ENCODE measurements around the gene GIPC1. TPM values are rescaled to one million over a fixed set of nuclear protein-coding genes. Genes with fewer than 3 reads are reported as not detected.

The GIPC1 gene
- total RNA-seq, 1 experiment from 2014 or later, result 160 TPM

DNA sequence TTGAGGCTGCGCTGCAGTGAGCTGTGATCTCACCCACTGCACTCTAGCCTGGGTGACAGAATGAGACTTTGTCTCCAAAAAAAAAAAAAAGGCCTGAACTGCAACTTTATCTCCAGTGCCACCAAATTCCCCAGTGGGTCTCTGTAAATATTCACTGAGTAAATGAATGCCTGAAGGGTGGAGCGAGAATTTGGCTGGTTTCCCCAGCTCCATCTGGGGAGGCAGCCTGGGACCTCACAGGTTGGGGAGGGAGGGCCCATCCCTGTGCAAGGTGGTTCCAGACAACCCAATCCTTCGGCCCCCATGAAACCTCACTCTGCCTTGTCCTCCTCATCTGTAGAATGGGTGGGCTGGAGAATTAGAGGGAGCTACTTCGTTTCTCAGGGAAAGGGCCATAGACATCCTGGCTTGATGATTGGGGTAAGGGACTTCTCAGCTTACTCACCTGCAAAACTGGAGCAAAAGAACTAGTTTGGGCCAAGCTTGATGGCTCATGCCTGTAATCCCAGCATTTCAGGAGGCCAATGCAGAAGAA is 67.0 kb downstream of the GIPC1 start:
- intact Hi-C loops (cut with micrococcal nuclease; ENCODE audit: unreplicated experiment), result no loop called here
- CTCF ChIA-PET, result no interaction called here

More for the DNA sequence above, 67.0 kb downstream of the GIPC1 start:
- DNase-seq (ENCODE audit: low read depth, low spot score), result no peak
- Histone ChIP-seq H3K27ac (ENCODE audit: low read length) (no peak overlapping the region), H3K36me3 (ENCODE audit: control insufficient read depth, insufficient read depth, low read length) (no peaks in the 10 kb centered on the region), H3K27me3 (ENCODE audit: control insufficient read depth, insufficient read depth, low read length) (no peaks in the 10 kb centered on the region), H3K9me3 (ENCODE audit: control insufficient read depth, insufficient read depth, low read depth, low read length) (no peaks in the 10 kb centered on the region), H3K4me3 (ENCODE audit: low read depth in 2 of 2, low read length in 2 of 2) (no peak overlapping the region), H3K4me1 (ENCODE audit: control insufficient read depth, insufficient read depth, low read length) (no peaks in the 10 kb centered on the region)
- POLR2A ChIA-PET, result interaction anchor here (0.7 kb wide), 1 partner anchor 79 kb away, joined by 4 read pairs; no protein-coding TSS in a partner anchor
- no peak for TF ChIP-seq SIN3A (IDR thresholded peaks at IDR 0.05; ENCODE audit: borderline replicate concordance, insufficient read depth, low read depth, low read length)
- TF ChIP-seq, protein P1, sequence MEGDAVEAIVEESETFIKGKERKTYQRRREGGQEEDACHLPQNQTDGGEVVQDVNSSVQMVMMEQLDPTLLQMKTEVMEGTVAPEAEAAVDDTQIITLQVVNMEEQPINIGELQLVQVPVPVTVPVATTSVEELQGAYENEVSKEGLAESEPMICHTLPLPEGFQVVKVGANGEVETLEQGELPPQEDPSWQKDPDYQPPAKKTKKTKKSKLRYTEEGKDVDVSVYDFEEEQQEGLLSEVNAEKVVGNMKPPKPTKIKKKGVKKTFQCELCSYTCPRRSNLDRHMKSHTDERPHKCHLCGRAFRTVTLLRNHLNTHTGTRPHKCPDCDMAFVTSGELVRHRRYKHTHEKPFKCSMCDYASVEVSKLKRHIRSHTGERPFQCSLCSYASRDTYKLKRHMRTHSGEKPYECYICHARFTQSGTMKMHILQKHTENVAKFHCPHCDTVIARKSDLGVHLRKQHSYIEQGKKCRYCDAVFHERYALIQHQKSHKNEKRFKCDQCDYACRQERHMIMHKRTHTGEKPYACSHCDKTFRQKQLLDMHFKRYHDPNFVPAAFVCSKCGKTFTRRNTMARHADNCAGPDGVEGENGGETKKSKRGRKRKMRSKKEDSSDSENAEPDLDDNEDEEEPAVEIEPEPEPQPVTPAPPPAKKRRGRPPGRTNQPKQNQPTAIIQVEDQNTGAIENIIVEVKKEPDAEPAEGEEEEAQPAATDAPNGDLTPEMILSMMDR (IDR thresholded peaks at IDR 0.05), result no peak
- TF ChIP-seq, protein P2, sequence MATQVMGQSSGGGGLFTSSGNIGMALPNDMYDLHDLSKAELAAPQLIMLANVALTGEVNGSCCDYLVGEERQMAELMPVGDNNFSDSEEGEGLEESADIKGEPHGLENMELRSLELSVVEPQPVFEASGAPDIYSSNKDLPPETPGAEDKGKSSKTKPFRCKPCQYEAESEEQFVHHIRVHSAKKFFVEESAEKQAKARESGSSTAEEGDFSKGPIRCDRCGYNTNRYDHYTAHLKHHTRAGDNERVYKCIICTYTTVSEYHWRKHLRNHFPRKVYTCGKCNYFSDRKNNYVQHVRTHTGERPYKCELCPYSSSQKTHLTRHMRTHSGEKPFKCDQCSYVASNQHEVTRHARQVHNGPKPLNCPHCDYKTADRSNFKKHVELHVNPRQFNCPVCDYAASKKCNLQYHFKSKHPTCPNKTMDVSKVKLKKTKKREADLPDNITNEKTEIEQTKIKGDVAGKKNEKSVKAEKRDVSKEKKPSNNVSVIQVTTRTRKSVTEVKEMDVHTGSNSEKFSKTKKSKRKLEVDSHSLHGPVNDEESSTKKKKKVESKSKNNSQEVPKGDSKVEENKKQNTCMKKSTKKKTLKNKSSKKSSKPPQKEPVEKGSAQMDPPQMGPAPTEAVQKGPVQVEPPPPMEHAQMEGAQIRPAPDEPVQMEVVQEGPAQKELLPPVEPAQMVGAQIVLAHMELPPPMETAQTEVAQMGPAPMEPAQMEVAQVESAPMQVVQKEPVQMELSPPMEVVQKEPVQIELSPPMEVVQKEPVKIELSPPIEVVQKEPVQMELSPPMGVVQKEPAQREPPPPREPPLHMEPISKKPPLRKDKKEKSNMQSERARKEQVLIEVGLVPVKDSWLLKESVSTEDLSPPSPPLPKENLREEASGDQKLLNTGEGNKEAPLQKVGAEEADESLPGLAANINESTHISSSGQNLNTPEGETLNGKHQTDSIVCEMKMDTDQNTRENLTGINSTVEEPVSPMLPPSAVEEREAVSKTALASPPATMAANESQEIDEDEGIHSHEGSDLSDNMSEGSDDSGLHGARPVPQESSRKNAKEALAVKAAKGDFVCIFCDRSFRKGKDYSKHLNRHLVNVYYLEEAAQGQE (IDR thresholded peaks at IDR 0.05; ENCODE audit: insufficient read depth in 1 of 2, low read depth in 2 of 2, low read length in 1 of 2), result no peak
- no peak for TF ChIP-seq TCF7L2 (IDR thresholded peaks at IDR 0.05; ENCODE audit: low read depth, low read length)
- TF ChIP-seq POLR2AphosphoS5 (IDR thresholded peaks at IDR 0.05; ENCODE audit: low read depth, low read length), result no peak
- no TSS peak for BruUV-seq (replicated peaks)
- in situ Hi-C loops (cut with HindIII; ENCODE audit: low pct_unique_long_range_greater_than_20kb, low sequenced_read_pairs), result no loop called here
- no peak for ATAC-seq

Small RNA genes within 50 kb of the gene (microRNA-seq; reads per million reads assigned to microRNA genes)
- not detected for gene MIR639 (ENCODE audit: unreplicated experiment)

Other genes starting within 250 kb of the GIPC1 start
- gene ADGRE5, start 114.7 kb downstream of the GIPC1 start, total RNA-seq (2021; ENCODE audit: unreplicated experiment), result 109 TPM
- 117 TPM for gene DDX39A, start 76.8 kb downstream of the GIPC1 start, total RNA-seq (2021; ENCODE audit: unreplicated experiment)
- 205 TPM for gene PKN1, start 62.8 kb downstream of the GIPC1 start, total RNA-seq (2021; ENCODE audit: unreplicated experiment)
- gene PTGER1, start 20.8 kb downstream of the GIPC1 start, total RNA-seq (2021; ENCODE audit: unreplicated experiment), result 2.2 TPM
- gene DNAJB1, start 22.3 kb upstream of the GIPC1 start, total RNA-seq (2021; ENCODE audit: unreplicated experiment), result 149 TPM
- gene TECR, start 33.5 kb upstream of the GIPC1 start, total RNA-seq (2021; ENCODE audit: unreplicated experiment), result 233 TPM
- gene NDUFB7, start 75.9 kb upstream of the GIPC1 start, total RNA-seq (2021; ENCODE audit: unreplicated experiment), result 180 TPM
- gene CLEC17A, start 87.0 kb upstream of the GIPC1 start, total RNA-seq (2021; ENCODE audit: unreplicated experiment), result not detected
- gene ADGRE3, start 178.7 kb upstream of the GIPC1 start, total RNA-seq (2021; ENCODE audit: unreplicated experiment), result not detected
- gene ZNF333, start 193.9 kb upstream of the GIPC1 start, total RNA-seq (2021; ENCODE audit: unreplicated experiment), result 9.2 TPM

Measured in Panc1 (cell line).